HG03457 (cell line): ENCODE data around the gene SAG.

Source experiments
- ATAC-seq: cut with Tn5 transposase; IDR thresholded peaks from one replicate; pipeline ENCODE4 v1.9.1; 2021; ENCODE audit warnings: moderate number of reproducible peaks; ENCODE audit not compliant: unreplicated experiment

Gene SAG

DNA sequence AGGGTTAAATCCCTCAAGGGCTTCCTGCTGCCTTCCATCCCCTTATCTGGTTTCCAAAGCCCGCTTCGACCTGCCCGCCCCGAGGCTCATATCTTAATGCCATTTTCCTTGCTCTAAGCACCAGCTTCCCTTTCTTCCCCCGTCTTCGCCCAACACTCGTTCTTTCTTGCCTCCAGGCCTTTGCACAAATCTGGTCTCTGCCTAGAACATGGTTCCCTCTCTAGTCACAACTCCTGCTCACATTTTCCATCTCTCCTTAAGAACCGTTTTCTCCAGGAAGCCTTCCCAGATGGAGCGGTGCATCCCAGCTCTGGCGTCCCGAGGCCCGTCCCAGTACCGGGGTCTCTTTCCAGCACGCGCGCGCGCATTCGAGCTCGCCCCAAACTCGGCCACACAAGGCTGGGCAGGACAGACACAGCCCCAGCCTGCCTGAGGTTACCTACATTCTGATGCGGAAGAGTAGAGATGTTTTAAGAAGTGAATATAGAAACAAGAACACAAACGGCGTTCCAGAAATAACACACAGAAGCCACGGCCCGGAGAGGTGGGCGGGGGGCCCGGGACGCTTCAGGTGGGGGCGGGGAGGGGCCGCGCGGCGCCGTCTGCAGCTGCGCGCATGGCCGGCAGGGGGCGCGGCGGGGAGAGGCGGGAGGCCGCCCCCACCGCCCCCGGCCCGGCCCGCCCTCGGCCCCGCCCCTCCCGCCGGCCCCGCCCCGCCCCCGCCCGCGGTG lies 46.3 kb downstream of the SAG start, which contains the start of gene DGKD:
Gene DGKD (plus strand): TSS at position 726 of the 731 bp plus-strand sequence. CDS start 25 bp downstream, outside the sequence.
- no peak for ATAC-seq

GRCh38 chr2:233354500-233354924 lies 46.9 kb downstream of the SAG start:
- no peak for ATAC-seq

DNA sequence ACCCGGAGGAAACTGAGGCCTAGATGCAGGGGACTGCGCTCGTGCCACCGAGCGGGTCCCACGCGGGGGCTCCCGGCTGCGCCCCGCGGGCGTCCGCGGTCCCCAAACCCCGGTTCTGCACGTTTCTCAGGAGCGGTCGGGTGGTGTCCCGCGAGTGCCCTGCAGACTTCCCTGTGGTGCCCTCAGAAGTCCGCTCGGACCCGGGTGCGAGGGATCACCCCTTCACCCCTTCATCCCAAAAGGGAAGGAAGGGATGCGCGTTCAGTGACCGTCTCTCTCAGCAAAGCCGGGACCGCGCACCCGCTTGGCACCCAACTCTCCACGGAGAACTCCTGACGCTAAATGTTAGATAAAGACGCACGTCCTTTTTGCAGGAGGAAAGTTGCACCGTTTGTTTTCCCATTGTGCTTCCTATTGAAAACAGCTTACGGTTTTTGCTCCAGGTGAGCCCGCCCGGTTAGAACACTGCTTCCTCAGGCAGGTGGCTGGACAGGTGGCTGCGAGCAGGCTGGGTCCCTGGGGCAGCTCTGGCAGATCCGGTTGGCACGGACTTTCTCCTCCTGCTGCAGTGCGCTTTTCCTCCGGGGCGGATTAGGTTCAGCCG lies 47.5 kb downstream of the SAG start:
- no peak for ATAC-seq

GRCh38 chr2:233355916-233356315 lies 48.3 kb downstream of the SAG start:
- no peak for ATAC-seq

GRCh38 chr2:233356546-233357308 lies 49.1 kb downstream of the SAG start:
- ATAC-seq: no peak

DNA sequence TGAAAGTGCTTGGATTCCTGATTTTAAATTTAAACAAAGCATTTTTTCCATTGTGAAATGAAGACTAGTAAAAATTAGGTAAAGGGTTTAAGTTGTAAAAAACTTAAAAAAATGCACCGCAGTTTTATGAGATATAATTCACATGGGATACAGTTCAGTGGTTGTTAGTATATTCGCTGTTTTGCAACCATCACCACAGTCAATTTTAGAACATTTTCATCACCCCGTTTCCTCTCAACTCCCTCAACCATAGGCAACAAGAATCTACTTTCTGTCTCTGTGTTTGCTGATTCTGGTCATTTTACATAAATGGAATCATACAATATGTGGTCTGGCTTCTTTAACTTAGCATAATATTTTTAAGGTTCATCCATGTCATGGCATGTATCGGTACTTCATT lies 50.7 kb downstream of the SAG start:
- no peak for ATAC-seq

- no peak for ATAC-seq
Observed at GRCh38 chr2:233358947-233359346, 51.3 kb downstream of the SAG start.

DNA sequence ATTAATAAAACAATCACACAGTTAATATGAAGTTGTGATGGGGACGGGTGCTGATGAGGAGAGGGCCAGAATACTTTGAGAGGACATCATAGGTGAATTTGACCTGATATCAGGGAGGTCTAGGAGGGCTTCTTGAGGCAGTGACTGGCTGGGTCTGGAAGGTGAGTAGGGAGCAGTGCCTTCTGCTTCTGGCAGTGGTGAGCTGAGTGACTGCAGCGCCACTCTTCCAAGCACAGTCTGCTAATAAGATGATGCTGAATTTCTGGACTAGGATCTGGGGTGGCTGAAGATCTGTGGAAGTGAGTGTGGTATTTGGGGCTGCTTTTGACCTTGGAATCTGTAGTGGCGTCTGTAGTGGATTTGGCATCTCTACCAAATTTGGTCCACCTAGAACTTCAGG lies 52.2 kb downstream of the SAG start:
- no peak for ATAC-seq

DNA sequence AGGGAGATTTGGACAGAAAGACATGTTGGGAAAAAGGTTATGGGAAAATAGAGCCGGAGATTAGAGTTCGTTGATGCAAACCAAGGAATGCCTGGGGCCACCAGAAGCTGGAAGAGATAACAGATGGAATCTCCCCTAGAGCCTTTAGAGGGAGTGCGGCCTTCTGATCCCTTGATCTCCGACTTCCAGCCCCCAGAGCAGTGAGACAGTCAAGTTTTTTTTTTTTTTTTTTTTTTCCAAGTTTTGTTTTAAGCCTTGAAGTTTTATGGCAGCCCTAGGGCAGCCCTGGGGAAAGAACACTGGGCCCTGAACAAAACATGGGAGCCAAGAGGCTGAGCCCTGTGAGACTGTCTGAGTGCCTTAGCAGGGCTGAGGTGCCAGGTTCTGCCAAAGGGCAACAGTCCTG lies 53.2 kb downstream of the SAG start:
- ATAC-seq: no peak

GRCh38 chr2:233361297-233361696 lies 53.7 kb downstream of the SAG start:
- ATAC-seq: no peak

DNA sequence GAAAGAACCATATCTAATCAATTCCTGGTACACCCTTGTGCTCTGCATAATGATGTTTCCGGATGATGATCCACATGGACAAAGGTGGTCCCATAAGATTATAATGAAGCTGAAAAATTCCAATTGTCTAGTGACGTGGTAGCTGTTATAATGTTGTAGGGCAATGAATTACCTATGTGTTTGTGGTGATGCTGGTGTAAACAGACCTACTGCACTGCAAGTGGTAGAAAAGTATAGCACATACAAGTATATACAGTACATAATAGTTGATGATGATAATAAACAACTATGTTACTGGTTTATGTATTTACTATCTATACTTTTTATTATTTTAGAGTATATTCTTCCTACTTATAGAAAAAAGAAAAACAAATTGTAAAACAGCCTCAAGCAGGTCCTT lies 55.1 kb downstream of the SAG start:
- no peak for ATAC-seq

DNA sequence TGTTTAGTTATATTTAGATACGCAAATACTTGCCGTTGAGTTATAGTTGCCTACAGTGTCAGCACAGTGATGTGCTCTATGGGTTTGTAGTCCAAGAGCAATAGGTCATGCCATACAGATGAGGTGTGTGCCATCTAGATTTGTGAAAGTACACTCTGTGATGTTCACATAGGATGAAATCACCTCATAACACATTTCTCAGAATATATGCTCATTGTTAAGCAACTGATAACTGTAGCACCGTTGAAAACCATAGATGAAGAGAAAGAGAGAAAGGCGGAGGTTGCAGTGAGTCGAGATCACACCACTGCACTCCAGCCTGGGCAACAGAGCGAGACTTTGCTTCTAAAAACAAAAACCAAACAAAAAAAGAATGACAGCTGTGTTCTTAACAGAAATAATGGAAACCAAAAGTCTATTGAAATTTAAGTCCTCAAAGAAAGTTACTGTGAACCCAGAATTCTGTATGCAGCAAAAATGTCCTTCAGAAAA lies 56.2 kb downstream of the SAG start:
- no peak for ATAC-seq

- ATAC-seq: no peak
Observed at GRCh38 chr2:233365861-233366520, 58.4 kb downstream of the SAG start.

DNA sequence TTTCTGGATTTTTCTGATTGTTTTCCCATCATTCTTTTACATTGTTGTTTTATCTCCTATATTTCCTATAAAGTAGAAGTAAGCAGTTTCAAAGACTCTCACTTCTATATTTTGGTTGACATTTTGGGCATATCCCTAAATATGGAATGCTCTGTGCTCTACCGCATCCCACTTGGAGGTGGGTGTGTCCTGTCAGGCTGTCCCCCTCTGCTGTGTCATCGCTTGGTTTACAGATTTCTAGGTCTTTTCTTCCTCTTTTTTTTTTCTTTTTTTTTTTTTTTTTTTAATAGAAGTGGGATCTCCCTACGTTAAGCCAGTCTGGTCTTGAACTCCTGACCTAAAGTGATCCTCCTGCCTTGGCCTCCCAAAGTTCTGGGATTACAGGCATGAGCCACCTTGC lies 60.0 kb downstream of the SAG start:
- ATAC-seq: no peak

- ATAC-seq: no peak
Observed at GRCh38 chr2:233368756-233369155, 61.1 kb downstream of the SAG start.

DNA sequence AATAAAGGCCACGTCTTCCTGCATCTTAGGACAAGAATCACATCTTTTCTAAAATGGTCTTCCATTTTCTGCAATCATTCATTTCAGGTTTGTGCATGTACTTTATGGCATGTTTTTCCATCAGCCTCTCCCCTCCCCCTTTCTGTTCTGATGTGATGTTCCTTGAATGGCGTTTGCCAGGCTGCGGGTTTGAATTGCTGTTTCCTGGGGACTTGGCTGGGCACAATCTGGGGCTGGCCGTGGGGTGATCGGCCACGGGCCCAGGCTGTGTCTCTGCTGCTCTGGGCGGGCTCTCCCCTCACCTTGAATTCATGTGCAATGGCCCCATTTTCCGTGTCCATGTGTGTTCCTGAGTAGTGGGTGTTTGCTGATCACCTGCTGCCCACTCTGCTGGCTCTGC lies 61.8 kb downstream of the SAG start:
- no peak for ATAC-seq

GRCh38 chr2:233369897-233370685 lies 62.5 kb downstream of the SAG start:
- ATAC-seq: no peak

DNA sequence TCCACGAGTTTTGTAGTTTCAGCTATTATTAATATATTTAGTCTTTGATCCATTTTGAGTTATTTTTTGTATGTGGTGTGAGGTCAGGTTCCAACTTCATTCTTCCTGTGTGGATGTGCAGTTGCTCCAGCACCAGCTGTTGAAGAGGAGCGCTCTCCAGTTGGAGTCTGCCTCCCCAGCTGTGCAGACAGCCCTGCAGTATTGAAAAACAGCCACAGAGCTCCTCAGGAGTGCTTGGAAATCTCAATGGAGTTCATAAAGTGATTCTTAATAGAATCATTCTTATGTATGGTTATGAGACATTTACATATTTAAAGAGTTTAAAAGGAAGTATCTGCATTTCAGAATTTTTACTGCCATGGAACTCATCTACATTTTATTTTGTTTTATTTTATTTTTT lies 64.0 kb downstream of the SAG start:
- no peak for ATAC-seq

DNA sequence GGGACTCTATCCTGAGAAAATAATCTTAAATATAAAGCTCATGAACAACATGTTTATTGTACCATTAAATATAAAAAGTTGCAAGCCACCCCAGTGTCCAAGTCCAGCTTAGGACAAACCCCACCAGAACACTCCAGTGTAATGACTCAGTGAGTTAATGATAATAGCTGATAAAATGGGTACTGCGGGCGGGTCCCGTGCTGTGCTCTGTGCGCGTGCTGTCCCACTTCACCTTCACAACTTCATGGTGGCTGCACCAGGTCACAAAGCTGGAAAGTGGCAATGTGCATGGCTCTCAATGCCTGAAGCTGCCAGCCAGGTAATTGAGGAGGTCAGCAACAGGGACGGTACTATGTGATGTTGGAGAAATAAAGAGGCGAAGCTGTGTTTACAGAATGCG lies 65.2 kb downstream of the SAG start:
- no peak for ATAC-seq

GRCh38 chr2:233373316-233373715 lies 65.7 kb downstream of the SAG start:
- ATAC-seq: no peak
